Lung (tissue), 12 donors: Measurements from ENCODE around the gene GALT. TPM values are rescaled to one million over a fixed set of nuclear protein-coding genes. Genes with fewer than 3 reads are reported as not detected.

Source experiments
- ATAC-seq: fragments of 200-7000 bp; cut with Tn5 transposase; one replicate; pipeline ENCODE4 v1.9.1; 2020; ENCODE audit warnings: moderate number of reproducible peaks; ENCODE audit not compliant: insufficient read depth, low FRiP score
- DNase-seq, 3 donors: peaks; one replicate each; pipeline ENCODE4 v3.0.0-alpha.2; 2013 to 2017
- H3K27ac ChIP-seq, 2 donors: one replicate each; pipeline ENCODE4 v1.5.1; 2013; ENCODE audit warnings: mild to moderate bottlenecking in 2 of 2, moderate library complexity in 2 of 2, control low read depth in 1 of 2, inconsistent platforms in 1 of 2, low read depth in 1 of 2, low read length in 1 of 2
- H3K27me3 ChIP-seq, 3 donors: one replicate each; pipeline ENCODE4 v1.5.1; 2013; ENCODE audit warnings: low read length in 2 of 3; ENCODE audit not compliant: control insufficient read depth in 3 of 3, insufficient read depth in 3 of 3
- H3K36me3 ChIP-seq, 4 donors: one replicate each; pipeline ENCODE4 v1.5.1; 2013; ENCODE audit warnings: low read length in 4 of 4, mild to moderate bottlenecking in 1 of 4, moderate library complexity in 1 of 4; ENCODE audit not compliant: control insufficient read depth in 4 of 4, insufficient read depth in 4 of 4
- H3K4me1 ChIP-seq, 5 donors: one replicate each; pipeline ENCODE4 v1.5.1; 2013; ENCODE audit warnings: low read length in 5 of 5, mild to moderate bottlenecking in 2 of 5, moderate library complexity in 1 of 5; ENCODE audit not compliant: control insufficient read depth in 5 of 5, insufficient read depth in 5 of 5
- H3K4me3 ChIP-seq: one replicate; pipeline ENCODE4 v1.5.1; 2013; ENCODE audit warnings: mild to moderate bottlenecking, control low read depth, moderate library complexity
- H3K9ac ChIP-seq, 2 donors: one replicate each; pipeline ENCODE4 v1.5.1; 2013; ENCODE audit warnings: low read length in 2 of 2, control low read depth in 1 of 2; ENCODE audit not compliant: insufficient read depth in 1 of 2
- H3K9me3 ChIP-seq, 4 donors: one replicate each; pipeline ENCODE4 v1.5.1; 2013; ENCODE audit warnings: low read length in 3 of 4, mild to moderate bottlenecking in 1 of 4, moderate library complexity in 1 of 4; ENCODE audit not compliant: control insufficient read depth in 4 of 4, insufficient read depth in 3 of 4
- CTCF ChIP-seq: IDR thresholded peaks from 2 replicates; pipeline ENCODE4 v1.5.1; 2012; ENCODE audit warnings: mild to moderate bottlenecking; ENCODE audit errors: control extremely low read depth, extremely low read depth
- WGBS, 2 donors: extraction: QIAGEN DNeasy Blood & Tissue Kit; methylation state at CpG; one replicate each; pipeline ENCODE4 v1.1.7; 2013; 5-methylcytosine and 5-hydroxymethylcytosine counted together
- polyA plus RNA-seq, 2 donors: library from polyadenylated mRNA; stranded (reverse); fragments of 200-250 nt; gene quantifications; one replicate each; pipeline ENCODE4 v1.2.1, GENCODE V29; 2013
- total RNA-seq, 2 donors: library from RNA; depleted of rRNA in 1 of 2; stranded (reverse); fragments of >200 nt in 1 of 2; gene quantifications; one replicate each; pipeline ENCODE4 v1.2.1, GENCODE V29; 2014 to 2021
- donor health status: control.
- donor health status: control.
- donor health status: Bipolar disorder and iron deficiency.
- donor health status: healthy.
- donor health status: DM: yes; HTN: yes; CAD: no.

GALT gene
- total and polyA plus RNA-seq, 4 donors, result 23.9 to 53.0 (median 41.4) TPM

- no peak for ATAC-seq
- Histone ChIP-seq H3K36me3 (peaks cover 0 to 1% (median 0%) of the 10 kb centered on the region in 4 donors), H3K4me3 (no peak overlapping the region), H3K4me1 (no peaks in the 10 kb centered on the region), H3K9me3 (no peaks in the 10 kb centered on the region), H3K27me3 (no peaks in the 10 kb centered on the region), H3K9ac (no peak overlapping the region), H3K27ac (no peak overlapping the region)
- no peak for DNase-seq
- TF ChIP-seq CTCF, result no peak
- WGBS, 2 donors, result 95 to 98% methylated on average over 2 of the region's 2 CpGs
Observed at GRCh38 chr9:34675869-34676268, 29.4 kb downstream of the GALT start.

- Histone ChIP-seq H3K9me3 (no peaks in the 10 kb centered on the region), H3K36me3 (peaks cover 0 to 6% (median 1%) of the 10 kb centered on the region in 4 donors), H3K4me3 (no peak overlapping the region), H3K27ac (no peak overlapping the region), H3K9ac (no peak overlapping the region), H3K27me3 (no peaks in the 10 kb centered on the region), H3K4me1 (peaks cover 0 to 2% (median 0%) of the 10 kb centered on the region in 5 donors)
- no peak for TF ChIP-seq CTCF
- DNase-seq (no peak), ATAC-seq (no peak)
- 90 to 91% methylated on average over 4 of the region's 4 CpGs for WGBS, 2 donors
Observed at GRCh38 chr9:34684145-34684544, 37.7 kb downstream of the GALT start.

GRCh38 chr9:34684816-34685215 lies 38.3 kb downstream of the GALT start:
- Histone ChIP-seq H3K9me3 (no peaks in the 10 kb centered on the region), H3K4me3 (no peak overlapping the region), H3K9ac (no peak overlapping the region), H3K27ac (no peak overlapping the region), H3K4me1 (peaks cover 0 to 2% (median 0%) of the 10 kb centered on the region in 5 donors), H3K27me3 (no peaks in the 10 kb centered on the region), H3K36me3 (peaks cover 0 to 6% (median 1%) of the 10 kb centered on the region in 4 donors)
- TF ChIP-seq CTCF, result no peak
- DNase-seq (no peak), ATAC-seq (no peak)
- 94 to 98% methylated on average over 4 of the region's 4 CpGs for WGBS, 2 donors

- Histone ChIP-seq H3K9ac (no peak overlapping the region), H3K9me3 (no peaks in the 10 kb centered on the region), H3K36me3 (peaks cover 0 to 6% (median 1%) of the 10 kb centered on the region in 4 donors), H3K27ac (no peak overlapping the region), H3K4me3 (no peak overlapping the region), H3K4me1 (peaks cover 0 to 2% (median 0%) of the 10 kb centered on the region in 5 donors), H3K27me3 (no peaks in the 10 kb centered on the region)
- WGBS, 2 donors, result 82 to 92% methylated on average over 4 of the region's 4 CpGs
- no peak for TF ChIP-seq CTCF
- no peak for DNase-seq
- no peak for ATAC-seq
Observed at GRCh38 chr9:34685591-34685990, 39.1 kb downstream of the GALT start.
